Astrocyte of the spinal cord (primary cell): ENCODE data around the gene POLR3GL.
A peak's percentile ranks its signal among the peaks of the same experiment; 100 is the strongest.

ENCODE experiments used
- DNase-seq: peaks from one replicate; pipeline ENCODE4 v3.0.0; 2011; ENCODE audit warnings: low read depth, low spot score
- H3K4me3 ChIP-seq: 2 replicates; pipeline ENCODE4 v1.5.1; 2011; ENCODE audit warnings: low read depth, mild to moderate bottlenecking, low read length, moderate library complexity
- CTCF ChIP-seq: IDR thresholded peaks from 2 replicates; pipeline ENCODE4 v1.5.1; 2012; ENCODE audit warnings: low read depth, mild to moderate bottlenecking, low read length, inconsistent platforms
- in situ Hi-C: cut with HindIII; loops from 2 replicates; pipeline ENCODE4 v1.10.0; 2017; ENCODE audit warnings: low sequenced_read_pairs

Gene POLR3GL

GRCh38 chr1:145985502-145986439, 21.3 kb downstream of the POLR3GL start:
- TF ChIP-seq CTCF = no peak
- in situ Hi-C loops = no loop called here
- peak; percentile 55 for DNase-seq
- H3K4me3 ChIP-seq = no peak overlapping the region

GRCh38 chr1:145986551-145986950, 22.1 kb downstream of the POLR3GL start:
- TF ChIP-seq CTCF = no peak
- no peak for DNase-seq
- in situ Hi-C loops = no loop called here
- no peak overlapping the region for H3K4me3 ChIP-seq

- in situ Hi-C loops = no loop called here
- no peak overlapping the region for H3K4me3 ChIP-seq
- no peak for DNase-seq
- TF ChIP-seq CTCF = no peak
These were observed 23.4 kb downstream of the POLR3GL start for GRCh38 chr1:145987926-145988325.

- no peak overlapping the region for H3K4me3 ChIP-seq
- in situ Hi-C loops = no loop called here
- no peak for DNase-seq
- TF ChIP-seq CTCF = no peak
These were observed 24.3 kb downstream of the POLR3GL start for GRCh38 chr1:145988773-145989172.

GRCh38 chr1:145990249-145990855, 25.9 kb downstream of the POLR3GL start:
- in situ Hi-C loops = no loop called here
- TF ChIP-seq CTCF = no peak
- H3K4me3 ChIP-seq = no peak overlapping the region
- no peak for DNase-seq

- no peak for DNase-seq
- no peak for TF ChIP-seq CTCF
- in situ Hi-C loops = no loop called here
These were observed 27.4 kb downstream of the POLR3GL start for GRCh38 chr1:145991735-145992412.

More at GRCh38 chr1:145991735-145992412, 27.4 kb downstream of the POLR3GL start:
- no peak overlapping the region for H3K4me3 ChIP-seq
